ENCODE data around the gene RHOH.

GRCh38 chr4:40238700-40239548, 42.1 kb downstream of the RHOH start:
- TF ChIP-seq POLR2AphosphoS5 (IDR thresholded peaks at IDR 0.05) (peak; percentile 12), CTCF (IDR thresholded peaks at IDR 0.05) (no peak)
